SK-N-SH (cell line): ENCODE results near the gene NMNAT1. TPM values are rescaled to one million over a fixed set of nuclear protein-coding genes. Genes with fewer than 3 reads are reported as not detected.

Experiments used
- CTCF ChIA-PET: fragments of 300-600, 350-600 bp; formaldehyde crosslinking; extraction: SDS; loops from one replicate; lab custom pipeline; 2021; lab: Yijun Ruan, JAX
- POLR2A ChIA-PET: fragments of 350-600 bp; sonication (Branson Sonifier 250); formaldehyde crosslinking; extraction: SDS; loops from one replicate; lab custom pipeline; 2020; ENCODE audit warnings: antibody characterized with exemption, inconsistent platforms; lab: Yijun Ruan, JAX
- DNase-seq: peaks from one replicate; pipeline ENCODE4 v3.0.0; 2012
- H2AFZ ChIP-seq: fragments of 200-600 bp; sonication (generic); 2 replicates; pipeline ENCODE4 v1.8.1; 2016; ENCODE audit warnings: antibody characterized with exemption, mild to moderate bottlenecking, low read depth
- H3F3A ChIP-seq: fragments of 200-600 bp; sonication (generic); replicated peaks from 2 replicates; pipeline ENCODE3; 2016; ENCODE audit warnings: antibody characterized with exemption, mild to moderate bottlenecking; ENCODE audit not compliant: insufficient read depth
- H3K27ac ChIP-seq, 2 experiments: fragments of 200-500 bp in 1 of 2; fragments of 200-600 bp in 1 of 2; sonication (Bioruptor generic) in 1 of 2; sonication (generic), shearing (Covaris generic) in 1 of 2; 2 replicates each; pipeline versions ENCODE4 v1.5.1 to v1.6.1; 2014 to 2016; ENCODE audit warnings: low read depth in 2 of 2, inconsistent platforms in 1 of 2, low read length in 1 of 2, mild to moderate bottlenecking in 1 of 2, mixed read lengths in 1 of 2
- H3K27me3 ChIP-seq: fragments of 200-600 bp; sonication (generic), shearing (Covaris generic); 2 replicates; pipeline ENCODE4 v1.6.1; 2016; ENCODE audit warnings: mixed run types; ENCODE audit not compliant: insufficient read depth
- H3K36me3 ChIP-seq, 2 experiments: fragments of 200-500 bp in 1 of 2; fragments of 200-600 bp in 1 of 2; sonication (Bioruptor generic) in 1 of 2; sonication (generic) in 1 of 2; replicated peaks in 1 of 2; 2 replicates each; pipeline versions ENCODE3 to v1.5.1; 2014 to 2016; ENCODE audit warnings: low read length in 1 of 2, mild to moderate bottlenecking in 1 of 2; ENCODE audit not compliant: insufficient read depth in 2 of 2, control insufficient read depth in 1 of 2
- H3K4me1 ChIP-seq, 2 experiments: fragments of 200-500 bp in 1 of 2; fragments of 200-600 bp in 1 of 2; sonication (Bioruptor generic) in 1 of 2; sonication (generic), shearing (Covaris generic) in 1 of 2; 2 replicates each; pipeline versions ENCODE4 v1.5.1 to v1.6.1; 2014 to 2016; ENCODE audit warnings: low read depth in 1 of 2, low read length in 1 of 2, mixed run types in 1 of 2; ENCODE audit not compliant: insufficient read depth in 2 of 2, control insufficient read depth in 1 of 2
- H3K4me2 ChIP-seq: fragments of 200-600 bp; sonication (generic), shearing (Covaris generic); 2 replicates; pipeline ENCODE4 v1.6.1; 2017; ENCODE audit warnings: mixed run types
- H3K4me3 ChIP-seq, 2 experiments: fragments of 200-500 bp in 1 of 2; fragments of 200-600 bp in 1 of 2; sonication (Bioruptor generic) in 1 of 2; sonication (generic), shearing (Covaris generic) in 1 of 2; 2 replicates each; pipeline versions ENCODE4 v1.5.1 to v1.8.1; 2014 to 2016; ENCODE audit warnings: low read depth in 2 of 2, inconsistent platforms in 1 of 2, low read length in 1 of 2, mild to moderate bottlenecking in 1 of 2, mixed read lengths in 1 of 2, moderate library complexity in 1 of 2
- H3K79me2 ChIP-seq: fragments of 200-600 bp; sonication (generic); 2 replicates; pipeline ENCODE4 v1.8.1; 2017; ENCODE audit warnings: mild to moderate bottlenecking; ENCODE audit not compliant: insufficient read depth
- H3K9ac ChIP-seq: fragments of 200-600 bp; sonication (generic); 2 replicates; pipeline ENCODE4 v1.6.1; 2017; ENCODE audit warnings: mixed run types
- H3K9me2 ChIP-seq: fragments of 200-600 bp; sonication (generic); 2 replicates; pipeline ENCODE4 v1.6.1; 2017; ENCODE audit warnings: mixed run types
- H3K9me3 ChIP-seq: fragments of 200-600 bp; sonication (generic); 2 replicates; pipeline ENCODE4 v1.6.1; 2017; ENCODE audit warnings: mixed run types, mild to moderate bottlenecking, moderate library complexity
- H4K20me1 ChIP-seq: fragments of 200-600 bp; sonication (generic); 2 replicates; pipeline ENCODE4 v1.6.1; 2017; ENCODE audit warnings: mild to moderate bottlenecking, mixed run types; ENCODE audit not compliant: insufficient read depth
- CHD2 ChIP-seq: fragments of 150-350 bp; IDR thresholded peaks from 2 replicates; pipeline ENCODE4 v1.6.1; 2018; ENCODE audit warnings: low read length; ENCODE audit not compliant: partially characterized antibody
- ELF1 ChIP-seq: IDR thresholded peaks from 2 replicates; pipeline ENCODE4 v1.4.0; 2012
- EP300 ChIP-seq, 2 experiments: IDR thresholded peaks; 2 replicates each; pipeline versions ENCODE4 v1.4.0 to v1.6.1; 2012; ENCODE audit warnings: borderline replicate concordance in 1 of 2, low read depth in 1 of 2, low read length in 1 of 2
- FOSL2 ChIP-seq: IDR thresholded peaks from 2 replicates; pipeline ENCODE4 v1.4.0; 2012; ENCODE audit warnings: low read depth, mild to moderate bottlenecking, moderate library complexity, borderline replicate concordance
- FOXJ3 ChIP-seq: sonication (generic); formaldehyde crosslinking; IDR thresholded peaks from 2 replicates; pipeline ENCODE4 v1.5.1; 2020; ENCODE audit warnings: mild to moderate bottlenecking, missing genetic modification reagents
- FOXM1 ChIP-seq: IDR thresholded peaks from 2 replicates; pipeline ENCODE4 v1.4.0; 2012; ENCODE audit warnings: low read depth, mild to moderate bottlenecking
- MXI1 ChIP-seq: IDR thresholded peaks from 2 replicates; pipeline ENCODE4 v1.6.1; 2012; ENCODE audit warnings: mild to moderate bottlenecking, low read depth, low read length, improper control_type of control experiment
- NFIC ChIP-seq: IDR thresholded peaks from 2 replicates; pipeline ENCODE4 v1.4.0; 2012; ENCODE audit warnings: borderline replicate concordance
- POLR2AphosphoS5 ChIP-seq: IDR thresholded peaks from 2 replicates; pipeline ENCODE4 v1.6.1; 2012; ENCODE audit warnings: low read depth, low read length
- RAD21 ChIP-seq: IDR thresholded peaks from 2 replicates; pipeline ENCODE4 v1.6.1; 2012; ENCODE audit warnings: mild to moderate bottlenecking, low read length
- RCOR1 ChIP-seq: fragments of 150-350 bp; IDR thresholded peaks from 2 replicates; pipeline ENCODE4 v1.6.1; 2017; ENCODE audit warnings: antibody characterized with exemption, low read length
- RFX5 ChIP-seq: IDR thresholded peaks from 2 replicates; pipeline ENCODE4 v1.6.1; 2012; ENCODE audit warnings: mild to moderate bottlenecking, improper control_type of control experiment, low read length
- SMC3 ChIP-seq: IDR thresholded peaks from 2 replicates; pipeline ENCODE4 v1.6.1; 2012; ENCODE audit warnings: low read depth, low read length, improper control_type of control experiment
- TCF12 ChIP-seq: IDR thresholded peaks from 2 replicates; pipeline ENCODE4 v1.4.0; 2012
- YY1 ChIP-seq: IDR thresholded peaks from 2 replicates; pipeline ENCODE4 v1.4.0; 2012; ENCODE audit warnings: low read depth, mild to moderate bottlenecking
- WGBS: methylation state at CpG from one replicate; pipeline ENCODE4 v1.1.6; 2017; ENCODE audit warnings: low lambda C conversion rate; 5-methylcytosine and 5-hydroxymethylcytosine counted together
- polyA plus RNA-seq, 3 experiments: library from polyadenylated mRNA; depleted of rRNA; stranded (reverse); fragments of >200 nt; gene quantifications; 2 replicates each; pipeline ENCODE4 v1.2.3, GENCODE V29; 2012
- TF ChIP-seq, protein P1 (sequence below): IDR thresholded peaks from 2 replicates; pipeline ENCODE4 v1.4.0; 2012; ENCODE audit warnings: low read depth, borderline replicate concordance
- TF ChIP-seq, protein P2 (sequence below): fragments of 150-350 bp; IDR thresholded peaks from 2 replicates; pipeline ENCODE4 v1.6.1; 2017; ENCODE audit warnings: antibody characterized with exemption, low read length, low read depth, borderline replicate concordance
- TF ChIP-seq, protein P3 (sequence below): IDR thresholded peaks from 2 replicates; pipeline ENCODE4; 2012
- TF ChIP-seq, protein P4 (sequence below): fragments of 150-350 bp; IDR thresholded peaks from 2 replicates; pipeline ENCODE4 v1.6.1; 2016; ENCODE audit warnings: mild to moderate bottlenecking, low read depth, low read length
- TF ChIP-seq, protein P5 (sequence below): IDR thresholded peaks from 2 replicates; pipeline ENCODE4 v1.4.0; 2012; ENCODE audit warnings: low read depth

NMNAT1 gene
- polyA plus RNA-seq, 1 of the 3 experiments (the other 2 are of a cell fraction) = 7.0 TPM

DNA sequence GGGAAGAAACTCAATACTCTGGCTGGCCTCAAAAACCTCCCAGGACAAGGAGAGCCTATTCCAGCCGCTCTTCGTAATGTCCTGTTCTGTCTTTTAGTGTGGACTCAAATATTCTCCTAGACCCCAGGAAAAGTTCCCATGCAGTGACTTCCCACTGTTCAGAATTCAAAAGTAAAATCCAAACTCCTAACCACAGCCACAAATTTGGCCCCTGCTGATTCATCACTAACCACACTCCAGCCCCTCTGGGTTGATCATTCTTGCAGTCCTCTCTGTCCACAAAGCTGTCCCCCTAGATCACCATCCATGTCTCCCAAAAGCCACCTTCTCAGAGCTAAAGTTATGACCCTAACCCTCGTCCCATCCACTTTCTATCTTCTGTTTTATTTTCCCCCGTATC lies 38.3 kb upstream of the NMNAT1 start:
- no peaks in the 10 kb centered on the region for H3K9me3 ChIP-seq
- 92% methylated on average over 4 of the region's 4 CpGs for WGBS
- H3K79me2 ChIP-seq = peaks cover 49% of the 10 kb centered on the region
- H3K9me2 ChIP-seq = no peaks in the 10 kb centered on the region
- CTCF ChIA-PET = interaction anchor here (0.9 to 1.2 kb wide), 3 partner anchors 30 to 140 kb away, joined by 3 read pairs; no protein-coding TSS in a partner anchor
- H3K4me2 ChIP-seq = no peak overlapping the region
- no peak overlapping the region for H3K27ac ChIP-seq
- 0 out of 2 replicates have a peak, but pooled peaks cover 2% of the 10 kb centered on the region for H4K20me1 ChIP-seq
- H3K27me3 ChIP-seq = no peaks in the 10 kb centered on the region
- H3K9ac ChIP-seq = no peak overlapping the region
- H3K4me3 ChIP-seq = no peak overlapping the region
- POLR2A ChIA-PET = interaction anchor here (0.6 kb wide), 1 partner anchor 12 kb away, joined by 3 read pairs; no protein-coding TSS in a partner anchor
- TF ChIP-seq, protein P1, sequence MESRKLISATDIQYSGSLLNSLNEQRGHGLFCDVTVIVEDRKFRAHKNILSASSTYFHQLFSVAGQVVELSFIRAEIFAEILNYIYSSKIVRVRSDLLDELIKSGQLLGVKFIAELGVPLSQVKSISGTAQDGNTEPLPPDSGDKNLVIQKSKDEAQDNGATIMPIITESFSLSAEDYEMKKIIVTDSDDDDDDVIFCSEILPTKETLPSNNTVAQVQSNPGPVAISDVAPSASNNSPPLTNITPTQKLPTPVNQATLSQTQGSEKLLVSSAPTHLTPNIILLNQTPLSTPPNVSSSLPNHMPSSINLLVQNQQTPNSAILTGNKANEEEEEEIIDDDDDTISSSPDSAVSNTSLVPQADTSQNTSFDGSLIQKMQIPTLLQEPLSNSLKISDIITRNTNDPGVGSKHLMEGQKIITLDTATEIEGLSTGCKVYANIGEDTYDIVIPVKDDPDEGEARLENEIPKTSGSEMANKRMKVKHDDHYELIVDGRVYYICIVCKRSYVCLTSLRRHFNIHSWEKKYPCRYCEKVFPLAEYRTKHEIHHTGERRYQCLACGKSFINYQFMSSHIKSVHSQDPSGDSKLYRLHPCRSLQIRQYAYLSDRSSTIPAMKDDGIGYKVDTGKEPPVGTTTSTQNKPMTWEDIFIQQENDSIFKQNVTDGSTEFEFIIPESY = no peak
- TF ChIP-seq CHD2 (no peak), FOXJ3 (CRISPR knock-in tag) (no peak), EP300 (IDR thresholded peaks at IDR 0.05; ENCODE audit: borderline replicate concordance in 1 of 2, low read depth in 1 of 2, low read length in 1 of 2) (no peak), FOXM1 (no peak)
- TF ChIP-seq, protein P2, sequence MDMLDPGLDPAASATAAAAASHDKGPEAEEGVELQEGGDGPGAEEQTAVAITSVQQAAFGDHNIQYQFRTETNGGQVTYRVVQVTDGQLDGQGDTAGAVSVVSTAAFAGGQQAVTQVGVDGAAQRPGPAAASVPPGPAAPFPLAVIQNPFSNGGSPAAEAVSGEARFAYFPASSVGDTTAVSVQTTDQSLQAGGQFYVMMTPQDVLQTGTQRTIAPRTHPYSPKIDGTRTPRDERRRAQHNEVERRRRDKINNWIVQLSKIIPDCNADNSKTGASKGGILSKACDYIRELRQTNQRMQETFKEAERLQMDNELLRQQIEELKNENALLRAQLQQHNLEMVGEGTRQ = no peak
- TF ChIP-seq, protein P3, sequence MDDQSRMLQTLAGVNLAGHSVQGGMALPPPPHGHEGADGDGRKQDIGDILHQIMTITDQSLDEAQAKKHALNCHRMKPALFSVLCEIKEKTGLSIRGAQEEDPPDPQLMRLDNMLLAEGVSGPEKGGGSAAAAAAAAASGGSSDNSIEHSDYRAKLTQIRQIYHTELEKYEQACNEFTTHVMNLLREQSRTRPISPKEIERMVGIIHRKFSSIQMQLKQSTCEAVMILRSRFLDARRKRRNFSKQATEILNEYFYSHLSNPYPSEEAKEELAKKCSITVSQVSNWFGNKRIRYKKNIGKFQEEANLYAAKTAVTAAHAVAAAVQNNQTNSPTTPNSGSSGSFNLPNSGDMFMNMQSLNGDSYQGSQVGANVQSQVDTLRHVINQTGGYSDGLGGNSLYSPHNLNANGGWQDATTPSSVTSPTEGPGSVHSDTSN = no peak
- no peaks in the 10 kb centered on the region for H3K36me3 ChIP-seq
- H3F3A ChIP-seq = no peaks in the 10 kb centered on the region
- peaks cover 0 to 17% of the 10 kb centered on the region in 2 experiments; a peak in 1 of 4 replicates for H3K4me1 ChIP-seq
- DNase-seq = no peak
- no peak overlapping the region for H2AFZ ChIP-seq

DNA sequence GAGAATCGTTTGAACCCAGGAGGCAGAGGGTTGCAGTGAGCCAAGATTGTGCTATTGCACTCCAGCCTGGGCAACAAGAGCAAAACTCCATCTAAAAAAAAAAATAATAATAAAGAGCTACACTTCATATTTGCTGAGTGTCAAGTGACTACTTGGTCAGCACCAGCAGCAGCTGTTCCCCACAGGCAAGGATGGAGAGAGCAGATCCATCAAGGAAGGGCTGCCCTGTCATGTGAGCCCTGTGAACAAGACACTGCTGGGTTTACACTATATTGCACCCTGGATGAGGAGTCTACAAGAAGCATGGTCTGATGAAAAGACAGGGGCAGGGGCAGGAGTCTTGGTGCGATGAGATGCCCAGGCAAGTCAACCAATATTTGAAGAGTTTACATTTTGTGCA lies 36.8 kb upstream of the NMNAT1 start:
- Histone ChIP-seq H4K20me1 (0 out of 2 replicates have a peak, but pooled peaks cover 2% of the 10 kb centered on the region), H3K79me2 (peaks cover 46% of the 10 kb centered on the region), H3K9me3 (no peaks in the 10 kb centered on the region), H3K4me2 (no peak overlapping the region), H3F3A (peaks cover 8% of the 10 kb centered on the region), H3K4me3 (no peak overlapping the region), H3K9me2 (no peaks in the 10 kb centered on the region), H3K36me3 (no peaks in the 10 kb centered on the region), H3K9ac (no peak overlapping the region), H3K27me3 (no peaks in the 10 kb centered on the region), H2AFZ (no peak overlapping the region), H3K4me1 (peaks cover 4 to 14% of the 10 kb centered on the region in 2 experiments; a peak in 2 of 4 replicates), H3K27ac (no peak overlapping the region)
- ChIA-PET POLR2A (no interaction called here), CTCF (interaction anchor here (0.9 to 1.3 kb wide), 2 partner anchors 13 to 29 kb away, joined by 3 read pairs; no protein-coding TSS in a partner anchor)
- DNase-seq = no peak
- TF ChIP-seq, protein P4, sequence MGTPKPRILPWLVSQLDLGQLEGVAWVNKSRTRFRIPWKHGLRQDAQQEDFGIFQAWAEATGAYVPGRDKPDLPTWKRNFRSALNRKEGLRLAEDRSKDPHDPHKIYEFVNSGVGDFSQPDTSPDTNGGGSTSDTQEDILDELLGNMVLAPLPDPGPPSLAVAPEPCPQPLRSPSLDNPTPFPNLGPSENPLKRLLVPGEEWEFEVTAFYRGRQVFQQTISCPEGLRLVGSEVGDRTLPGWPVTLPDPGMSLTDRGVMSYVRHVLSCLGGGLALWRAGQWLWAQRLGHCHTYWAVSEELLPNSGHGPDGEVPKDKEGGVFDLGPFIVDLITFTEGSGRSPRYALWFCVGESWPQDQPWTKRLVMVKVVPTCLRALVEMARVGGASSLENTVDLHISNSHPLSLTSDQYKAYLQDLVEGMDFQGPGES = no peak
- TF ChIP-seq FOSL2 (no peak), CHD2 (no peak), MXI1 (no peak), NFIC (no peak), FOXM1 (no peak), YY1 (no peak), RFX5 (no peak), EP300 (IDR thresholded peaks at IDR 0.05; ENCODE audit: borderline replicate concordance in 1 of 2, low read depth in 1 of 2, low read length in 1 of 2) (no peak), SMC3 (no peak), POLR2AphosphoS5 (no peak), ELF1 (no peak), RAD21 (no peak), TCF12 (no peak), RCOR1 (no peak)
- TF ChIP-seq, protein P2 = no peak
- TF ChIP-seq, protein P5, sequence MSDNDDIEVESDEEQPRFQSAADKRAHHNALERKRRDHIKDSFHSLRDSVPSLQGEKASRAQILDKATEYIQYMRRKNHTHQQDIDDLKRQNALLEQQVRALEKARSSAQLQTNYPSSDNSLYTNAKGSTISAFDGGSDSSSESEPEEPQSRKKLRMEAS = no peak
- 100% methylated on average over 2 of the region's 2 CpGs for WGBS
